NB4 (cell line): ENCODE results near the gene BCL11B.

Source experiments
- POLR2A ChIP-seq: IDR thresholded peaks from 2 replicates; pipeline ENCODE4 v1.6.1; 2011; ENCODE audit warnings: mild to moderate bottlenecking; ENCODE audit not compliant: insufficient read length; ENCODE audit errors: extremely low read depth
- TF ChIP-seq, protein P1 (sequence below): IDR thresholded peaks from one replicate; pipeline ENCODE4 v1.5.1; 2012; ENCODE audit warnings: low read depth, low read length

DNA sequence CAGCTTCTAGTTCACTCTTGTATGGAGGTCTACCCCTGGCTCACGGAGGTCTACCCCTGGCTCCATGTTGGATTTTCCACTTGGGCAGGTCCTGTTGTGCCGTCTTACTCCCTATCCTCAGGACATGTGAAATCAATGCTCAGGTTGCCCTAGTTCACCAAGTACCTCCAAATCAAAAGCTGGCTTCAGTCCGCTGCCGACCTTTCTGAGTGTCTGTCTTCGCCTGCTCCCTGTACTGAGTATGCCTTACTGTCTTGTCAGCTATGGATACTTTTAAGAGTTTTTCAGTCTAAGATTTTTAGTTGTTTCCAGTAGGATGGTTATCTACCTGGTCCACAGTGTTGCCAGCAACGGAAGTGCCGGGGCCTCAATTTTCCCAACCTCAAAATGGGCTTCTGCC, 40.1 kb upstream of the BCL11B start:
- TF ChIP-seq, protein P1, sequence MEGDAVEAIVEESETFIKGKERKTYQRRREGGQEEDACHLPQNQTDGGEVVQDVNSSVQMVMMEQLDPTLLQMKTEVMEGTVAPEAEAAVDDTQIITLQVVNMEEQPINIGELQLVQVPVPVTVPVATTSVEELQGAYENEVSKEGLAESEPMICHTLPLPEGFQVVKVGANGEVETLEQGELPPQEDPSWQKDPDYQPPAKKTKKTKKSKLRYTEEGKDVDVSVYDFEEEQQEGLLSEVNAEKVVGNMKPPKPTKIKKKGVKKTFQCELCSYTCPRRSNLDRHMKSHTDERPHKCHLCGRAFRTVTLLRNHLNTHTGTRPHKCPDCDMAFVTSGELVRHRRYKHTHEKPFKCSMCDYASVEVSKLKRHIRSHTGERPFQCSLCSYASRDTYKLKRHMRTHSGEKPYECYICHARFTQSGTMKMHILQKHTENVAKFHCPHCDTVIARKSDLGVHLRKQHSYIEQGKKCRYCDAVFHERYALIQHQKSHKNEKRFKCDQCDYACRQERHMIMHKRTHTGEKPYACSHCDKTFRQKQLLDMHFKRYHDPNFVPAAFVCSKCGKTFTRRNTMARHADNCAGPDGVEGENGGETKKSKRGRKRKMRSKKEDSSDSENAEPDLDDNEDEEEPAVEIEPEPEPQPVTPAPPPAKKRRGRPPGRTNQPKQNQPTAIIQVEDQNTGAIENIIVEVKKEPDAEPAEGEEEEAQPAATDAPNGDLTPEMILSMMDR, result no peak
- no peak for TF ChIP-seq POLR2A
